IMR-90 (cell line): ENCODE data around the gene ABCA4. TPM values are rescaled to one million over a fixed set of nuclear protein-coding genes. Genes with fewer than 3 reads are reported as not detected.

ENCODE experiments used
- ATAC-seq: fragments of 200-7000 bp; cut with Tn5 transposase; 2 replicates; pipeline ENCODE4 v1.9.1; 2020; ENCODE audit warnings: low read depth, mild to moderate bottlenecking, moderate library complexity
- BruUV-seq: library from RNA; stranded (reverse); fragments of 400-500 nt; replicated peaks from 2 replicates; lab custom pipeline; 2021; lab: Mats Ljungman, UMichigan
- CTCF ChIA-PET: fragments of 300-600 bp; formaldehyde crosslinking; extraction: SDS; loops from one replicate; lab custom pipeline; 2021; ENCODE audit warnings: antibody characterized with exemption; lab: Yijun Ruan, JAX
- POLR2A ChIA-PET: fragments of 300-600 bp; sonication (Branson Sonifier 250); formaldehyde crosslinking; loops from one replicate; lab custom pipeline; 2022; ENCODE audit warnings: antibody characterized with exemption; ENCODE audit not compliant: unreplicated experiment; lab: Charles Lee
- DNase-seq: peaks from one replicate; pipeline ENCODE4 v3.0.0; 2013
- H2AFZ ChIP-seq: replicated peaks from 2 replicates; pipeline ENCODE3; 2013; ENCODE audit warnings: low read length, mild to moderate bottlenecking; ENCODE audit not compliant: poor library complexity
- H2AK5ac ChIP-seq: 2 replicates; pipeline ENCODE4 v1.6.1; 2013; ENCODE audit warnings: low read depth, low read length, inconsistent platforms
- H2AK9ac ChIP-seq: replicated peaks from 2 replicates; pipeline ENCODE3; 2013; ENCODE audit warnings: mild to moderate bottlenecking, low read depth, low read length, moderate library complexity; ENCODE audit not compliant: poor library complexity
- H2BK120ac ChIP-seq: 2 replicates; pipeline ENCODE4 v1.6.1; 2013; ENCODE audit warnings: low read depth, low read length, inconsistent platforms
- H2BK15ac ChIP-seq: 3 replicates; pipeline ENCODE4 v1.6.1; 2013; ENCODE audit warnings: low read depth, low read length, inconsistent platforms
- H2BK20ac ChIP-seq: 2 replicates; pipeline ENCODE4 v1.6.1; 2013; ENCODE audit warnings: low read depth, mild to moderate bottlenecking, inconsistent platforms, low read length, moderate library complexity
- H2BK5ac ChIP-seq: 2 replicates; pipeline ENCODE4 v1.6.1; 2013; ENCODE audit warnings: mild to moderate bottlenecking, low read depth, low read length, inconsistent platforms; ENCODE audit not compliant: poor library complexity, severe bottlenecking
- H3K14ac ChIP-seq: replicated peaks from 2 replicates; pipeline ENCODE4 v1.6.1; 2013; ENCODE audit warnings: low read depth, low read length, inconsistent platforms
- H3K18ac ChIP-seq: 2 replicates; pipeline ENCODE4 v1.6.1; 2013; ENCODE audit warnings: low read depth, low read length, control low read depth
- H3K23ac ChIP-seq: 2 replicates; pipeline ENCODE4 v1.6.1; 2013; ENCODE audit warnings: low read depth, low read length, inconsistent platforms
- H3K27ac ChIP-seq: 2 replicates; pipeline ENCODE4 v1.5.1; 2013; ENCODE audit warnings: mild to moderate bottlenecking, control low read depth, low read length; ENCODE audit not compliant: insufficient read depth
- H3K27me3 ChIP-seq: 2 replicates; pipeline ENCODE4 v1.6.1; 2013; ENCODE audit warnings: low read length; ENCODE audit not compliant: control insufficient read depth, insufficient read depth
- H3K36me3 ChIP-seq: 2 replicates; pipeline ENCODE4 v1.6.1; 2013; ENCODE audit warnings: low read length, mixed read lengths; ENCODE audit not compliant: control insufficient read depth, insufficient read depth
- H3K4ac ChIP-seq: 2 replicates; pipeline ENCODE4 v1.6.1; 2013; ENCODE audit warnings: low read depth, low read length, inconsistent platforms
- H3K4me1 ChIP-seq: 2 replicates; pipeline ENCODE4 v1.6.1; 2013; ENCODE audit warnings: low read length, mixed read lengths; ENCODE audit not compliant: control insufficient read depth, insufficient read depth
- H3K4me2 ChIP-seq: 2 replicates; pipeline ENCODE4 v1.6.1; 2013; ENCODE audit warnings: low read depth, mild to moderate bottlenecking, control low read depth, low read length, moderate library complexity
- H3K4me3 ChIP-seq: 2 replicates; pipeline ENCODE4 v1.5.1; 2013; ENCODE audit warnings: low read depth, mild to moderate bottlenecking, control low read depth, low read length, moderate library complexity; ENCODE audit not compliant: insufficient read depth
- H3K56ac ChIP-seq: 2 replicates; pipeline ENCODE4 v1.6.1; 2013; ENCODE audit warnings: low read length, inconsistent platforms; ENCODE audit not compliant: insufficient read depth; ENCODE audit errors: extremely low read depth
- H3K79me1 ChIP-seq, 2 experiments: 2 replicates each; pipeline ENCODE4 v1.6.1; 2013; ENCODE audit warnings: low read length in 2 of 2, inconsistent platforms in 1 of 2, low read depth in 1 of 2
- H3K9ac ChIP-seq: 2 replicates; pipeline ENCODE4 v1.6.1; 2013; ENCODE audit warnings: low read depth, low read length, control low read depth
- H3K9me1 ChIP-seq: 2 replicates; pipeline ENCODE4 v1.6.1; 2013; ENCODE audit warnings: low read length, inconsistent platforms; ENCODE audit not compliant: insufficient read depth
- H3K9me3 ChIP-seq: 2 replicates; pipeline ENCODE4 v1.6.1; 2013; ENCODE audit warnings: low read length; ENCODE audit not compliant: control insufficient read depth, insufficient read depth
- H4K20me1 ChIP-seq: 2 replicates; pipeline ENCODE4 v1.6.1; 2013; ENCODE audit warnings: low read length, inconsistent platforms; ENCODE audit not compliant: insufficient read depth
- H4K5ac ChIP-seq: 2 replicates; pipeline ENCODE4 v1.6.1; 2013; ENCODE audit warnings: mild to moderate bottlenecking, low read depth, low read length, control low read depth
- H4K8ac ChIP-seq, 2 experiments: 2 replicates each; pipeline ENCODE4 v1.6.1; 2013; ENCODE audit warnings: low read depth in 2 of 2, low read length in 2 of 2, control low read depth in 1 of 2, inconsistent platforms in 1 of 2
- H4K91ac ChIP-seq: 2 replicates; pipeline ENCODE4 v1.6.1; 2013; ENCODE audit warnings: low read depth, low read length, inconsistent platforms; ENCODE audit not compliant: insufficient read depth
- BHLHE40 ChIP-seq: fragments of 150-350 bp; IDR thresholded peaks from 2 replicates; pipeline ENCODE4 v1.6.1; 2016; ENCODE audit warnings: mild to moderate bottlenecking, low read depth, low read length
- CHD1 ChIP-seq: IDR thresholded peaks from 2 replicates; pipeline ENCODE4 v1.6.1; 2012; ENCODE audit warnings: low read depth, low read length, improper control_type of control experiment
- FOS ChIP-seq: fragments of 150-350 bp; IDR thresholded peaks from 2 replicates; pipeline ENCODE4 v1.6.1; 2016; ENCODE audit warnings: low read depth, low read length
- MAFK ChIP-seq: IDR thresholded peaks from 2 replicates; pipeline ENCODE4 v1.6.1; 2012; ENCODE audit warnings: low read depth, low read length, improper control_type of control experiment
- MAZ ChIP-seq: IDR thresholded peaks from 2 replicates; pipeline ENCODE4 v1.6.1; 2012; ENCODE audit warnings: low read depth, mild to moderate bottlenecking, low read length, improper control_type of control experiment, moderate library complexity, borderline replicate concordance
- MXI1 ChIP-seq: IDR thresholded peaks from 2 replicates; pipeline ENCODE4 v1.6.1; 2012; ENCODE audit warnings: low read depth, mild to moderate bottlenecking, low read length, moderate library complexity, borderline replicate concordance
- NFE2L2 ChIP-seq: fragments of 150-350 bp; IDR thresholded peaks from 2 replicates; pipeline ENCODE4 v1.6.1; 2016; ENCODE audit warnings: low read depth, mild to moderate bottlenecking, low read length
- POLR2A ChIP-seq: IDR thresholded peaks from 2 replicates; pipeline ENCODE4 v1.6.1; 2012; ENCODE audit warnings: mild to moderate bottlenecking, low read depth, low read length
- RAD21 ChIP-seq: IDR thresholded peaks from 2 replicates; pipeline ENCODE4 v1.6.1; 2012; ENCODE audit warnings: low read length, improper control_type of control experiment
- RCOR1 ChIP-seq: IDR thresholded peaks from 2 replicates; pipeline ENCODE4 v1.6.1; 2012; ENCODE audit warnings: mild to moderate bottlenecking, low read length, improper control_type of control experiment; ENCODE audit not compliant: insufficient replicate concordance
- RFX5 ChIP-seq: IDR thresholded peaks from 2 replicates; pipeline ENCODE4 v1.8.0; 2012; ENCODE audit warnings: low read depth, mild to moderate bottlenecking, low read length, moderate library complexity
- SMC3 ChIP-seq: fragments of 150-350 bp; IDR thresholded peaks from 2 replicates; pipeline ENCODE4 v1.6.1; 2016; ENCODE audit warnings: low read depth, mild to moderate bottlenecking, antibody characterized with exemption, low read length, moderate library complexity
- WGBS, 2 experiments: methylation state at CpG; one replicate each; pipeline versions ENCODE4 v1.1.5 to v1.1.7; 2013; ENCODE audit warnings: missing lambda C conversion rate in 2 of 2; ENCODE audit not compliant: insufficient read length in 1 of 2; ENCODE audit errors: extremely low coverage in 2 of 2; 5-methylcytosine and 5-hydroxymethylcytosine counted together
- dilution Hi-C: fragments of 300-500 bp; cut with HindIII; formaldehyde crosslinking; loops from one replicate; pipeline ENCODE4 v1.14.3; 2018; ENCODE audit warnings: low sequenced_read_pairs; ENCODE audit not compliant: unreplicated experiment
- in situ Hi-C: fragments of 300-500 bp; cut with MboI; formaldehyde crosslinking; loops from 3 replicates; pipeline ENCODE4 v1.14.3; 2019; ENCODE audit warnings: low sequenced_read_pairs, inconsistent platforms, mixed read lengths
- intact Hi-C: fragments of 100-400 bp; cut with micrococcal nuclease; formaldehyde crosslinking; loops from 2 replicates; pipeline ENCODE4 v1.10.0; 2022
- polyA plus RNA-seq, 3 experiments: library from polyadenylated mRNA; depleted of rRNA; stranded (reverse); fragments of >200 nt; gene quantifications; 2 replicates each; pipeline ENCODE4 v1.2.3, GENCODE V29; 2012; ENCODE audit warnings: low replicate concordance in 1 of 3
- total RNA-seq: library from RNA; depleted of rRNA; stranded (reverse); fragments of >200 nt; gene quantifications from 2 replicates; pipeline ENCODE4 v1.2.3, GENCODE V29; 2012
- TF ChIP-seq, protein P1 (sequence below): conservative IDR thresholded peaks from 2 replicates; pipeline ENCODE4 v1.5.1; 2012; ENCODE audit warnings: mild to moderate bottlenecking, low read depth, low read length, improper control_type of control experiment
- TF ChIP-seq, protein P2 (sequence below): fragments of 150-350 bp; IDR thresholded peaks from 2 replicates; pipeline ENCODE4 v1.6.1; 2017; ENCODE audit warnings: mild to moderate bottlenecking, antibody characterized with exemption, low read length, low read depth

The ABCA4 gene
- total and polyA plus RNA-seq, 2 of the 4 experiments (the other 2 are of a cell fraction) = under 0.01 to 0.36 TPM

DNA sequence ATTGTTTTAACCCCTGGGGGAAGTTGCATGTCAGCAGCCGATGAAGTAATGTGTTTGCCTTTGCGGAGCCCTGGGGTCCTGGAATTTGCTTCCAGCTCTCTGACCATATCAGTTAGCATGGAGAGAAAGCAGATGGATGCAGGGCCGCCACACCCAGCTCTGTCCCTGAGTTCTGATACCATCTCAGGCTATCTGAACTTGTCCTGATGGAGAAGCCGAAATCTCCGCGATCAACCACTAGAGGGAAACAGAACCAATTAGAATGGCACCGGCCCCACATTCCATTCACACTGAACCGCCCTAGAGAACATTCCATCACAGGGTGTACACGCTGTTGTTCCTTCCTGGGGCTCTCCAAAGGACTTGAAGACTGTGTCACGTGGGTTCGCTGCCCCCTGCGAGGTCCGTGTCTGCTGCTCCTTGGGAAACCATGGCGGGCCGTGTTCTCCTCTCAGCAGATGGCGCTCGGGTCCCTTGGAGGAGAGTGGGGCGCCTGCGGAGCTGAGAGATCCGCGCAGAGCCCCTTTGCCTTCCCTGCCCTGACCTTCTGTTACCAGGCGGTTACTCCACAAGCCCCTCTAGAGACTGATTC lies 75.4 kb downstream of the ABCA4 start (continued):
- no peak for TF ChIP-seq MAFK
- TF ChIP-seq MXI1 = no peak

DNA sequence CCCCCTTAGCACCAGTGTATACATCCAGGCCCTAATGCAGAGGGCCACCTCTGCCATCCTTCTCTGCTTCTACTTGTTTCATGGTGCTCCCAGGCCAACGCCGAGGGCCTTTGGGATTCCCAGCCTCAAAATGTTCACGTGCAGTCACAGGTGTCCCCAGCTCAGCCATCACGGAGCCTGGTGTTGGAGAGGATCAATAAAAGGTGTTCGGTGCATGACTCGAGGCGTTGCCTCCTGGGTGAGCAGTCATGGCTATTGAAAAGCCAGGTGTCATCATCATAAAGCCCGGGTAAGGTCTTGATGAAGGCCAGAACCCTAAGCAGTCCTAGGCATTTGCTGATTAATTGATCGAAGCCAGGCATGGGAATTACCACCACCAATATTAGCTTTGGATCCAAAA lies 76.1 kb downstream of the ABCA4 start:
- POLR2A ChIA-PET = interaction anchor here (0.7 kb wide), 1 partner anchor 202 kb away, joined by 3 read pairs; no protein-coding TSS in a partner anchor
- TF ChIP-seq MXI1 = no peak
- TF ChIP-seq, protein P1, sequence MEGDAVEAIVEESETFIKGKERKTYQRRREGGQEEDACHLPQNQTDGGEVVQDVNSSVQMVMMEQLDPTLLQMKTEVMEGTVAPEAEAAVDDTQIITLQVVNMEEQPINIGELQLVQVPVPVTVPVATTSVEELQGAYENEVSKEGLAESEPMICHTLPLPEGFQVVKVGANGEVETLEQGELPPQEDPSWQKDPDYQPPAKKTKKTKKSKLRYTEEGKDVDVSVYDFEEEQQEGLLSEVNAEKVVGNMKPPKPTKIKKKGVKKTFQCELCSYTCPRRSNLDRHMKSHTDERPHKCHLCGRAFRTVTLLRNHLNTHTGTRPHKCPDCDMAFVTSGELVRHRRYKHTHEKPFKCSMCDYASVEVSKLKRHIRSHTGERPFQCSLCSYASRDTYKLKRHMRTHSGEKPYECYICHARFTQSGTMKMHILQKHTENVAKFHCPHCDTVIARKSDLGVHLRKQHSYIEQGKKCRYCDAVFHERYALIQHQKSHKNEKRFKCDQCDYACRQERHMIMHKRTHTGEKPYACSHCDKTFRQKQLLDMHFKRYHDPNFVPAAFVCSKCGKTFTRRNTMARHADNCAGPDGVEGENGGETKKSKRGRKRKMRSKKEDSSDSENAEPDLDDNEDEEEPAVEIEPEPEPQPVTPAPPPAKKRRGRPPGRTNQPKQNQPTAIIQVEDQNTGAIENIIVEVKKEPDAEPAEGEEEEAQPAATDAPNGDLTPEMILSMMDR = no peak
- TF ChIP-seq RCOR1 = no peak
- no peak for TF ChIP-seq CHD1
- no peak for TF ChIP-seq RFX5
- TF ChIP-seq POLR2A = no peak
- no peak for TF ChIP-seq SMC3
- TF ChIP-seq RAD21 = no peak
- TF ChIP-seq, protein P2, sequence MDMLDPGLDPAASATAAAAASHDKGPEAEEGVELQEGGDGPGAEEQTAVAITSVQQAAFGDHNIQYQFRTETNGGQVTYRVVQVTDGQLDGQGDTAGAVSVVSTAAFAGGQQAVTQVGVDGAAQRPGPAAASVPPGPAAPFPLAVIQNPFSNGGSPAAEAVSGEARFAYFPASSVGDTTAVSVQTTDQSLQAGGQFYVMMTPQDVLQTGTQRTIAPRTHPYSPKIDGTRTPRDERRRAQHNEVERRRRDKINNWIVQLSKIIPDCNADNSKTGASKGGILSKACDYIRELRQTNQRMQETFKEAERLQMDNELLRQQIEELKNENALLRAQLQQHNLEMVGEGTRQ = no peak
- no peak for TF ChIP-seq BHLHE40
- TF ChIP-seq MAZ = no peak
- TF ChIP-seq FOS = no peak
- TF ChIP-seq MAFK = no peak
- TF ChIP-seq NFE2L2 = no peak

More for the DNA sequence above, 76.1 kb downstream of the ABCA4 start:
- Histone ChIP-seq H3K27ac (no peak overlapping the region; the same call in 1 of the 2 replicates), H3K18ac (no peak overlapping the region; the same call in 1 of the 2 replicates), H2BK120ac (peak overlapping the region; percentile 47; the same call in 1 of the 2 replicates), H3K79me1 (no peaks in the 10 kb centered on the region), H2BK15ac (peak overlapping the region; percentile 50; the same call in 1 of the 3 replicates), H2BK5ac (no peak overlapping the region), H3K4ac (peak overlapping the region; percentile 1; the same call in 1 of the 2 replicates), H2AK5ac (peak overlapping the region; percentile 43; the same call in 1 of the 2 replicates), H2AK9ac (peak overlapping the region; percentile 33), H3K23ac (no peak overlapping the region), H3K4me2 (no peak overlapping the region), H4K20me1 (no peaks in the 10 kb centered on the region), H4K8ac (peak overlapping the region; percentile 19 to 62; a peak in 2 of 4 replicates), H3K56ac (no peak overlapping the region), H4K5ac (no peak overlapping the region; the same call in 1 of the 2 replicates), H3K4me3 (no peak overlapping the region), H3K14ac (no peak overlapping the region), H3K9me3 (no peaks in the 10 kb centered on the region), H3K9me1 (peaks cover 12% of the 10 kb centered on the region), H3K36me3 (no peaks in the 10 kb centered on the region), H2AFZ (peak overlapping the region; percentile 21), H3K4me1 (peaks cover 14% of the 10 kb centered on the region; the same call in 1 of the 2 replicates), H3K27me3 (no peaks in the 10 kb centered on the region), H2BK20ac (peak overlapping the region; percentile 75), H3K9ac (no peak overlapping the region), H4K91ac (peak overlapping the region; percentile 52)
- no peak for DNase-seq
- WGBS, 2 experiments = 87% methylated on average over 3 of the region's 9 CpGs; no CpG with 5 or more reads in 1 of the 2 experiments
- ATAC-seq = no peak
- CTCF ChIA-PET = interaction anchor here (0.6 to 3.3 kb wide), 19 partner anchors 8 to 520 kb away, joined by 3 to 64 read pairs (median 4); no protein-coding TSS in a partner anchor
- in situ Hi-C loops (loop anchor here (25.0 kb wide), 1 partner anchor 417 kb away; no protein-coding TSS in a partner anchor), dilution Hi-C loops (no loop called here), intact Hi-C loops (loop anchor here (1.0 to 5.0 kb wide), 2 partner anchors 192 to 291 kb away; partner anchors contain the start of gene ARHGAP29)
- no TSS peak for BruUV-seq
